ENCODE measurements around the gene RBM33. TPM values are rescaled to one million over a fixed set of nuclear protein-coding genes. Genes with fewer than 3 reads are reported as not detected.

The RBM33 gene
- polyA plus RNA-seq, 4 donors = 20.4 to 47.6 (median 36.8) TPM

- DNase-seq (ENCODE audit: low read depth in 4 of 4, low spot score in 2 of 4) = no peak
Observed at GRCh38 chr7:155803418-155804376, 159.2 kb downstream of the RBM33 start.

DNA sequence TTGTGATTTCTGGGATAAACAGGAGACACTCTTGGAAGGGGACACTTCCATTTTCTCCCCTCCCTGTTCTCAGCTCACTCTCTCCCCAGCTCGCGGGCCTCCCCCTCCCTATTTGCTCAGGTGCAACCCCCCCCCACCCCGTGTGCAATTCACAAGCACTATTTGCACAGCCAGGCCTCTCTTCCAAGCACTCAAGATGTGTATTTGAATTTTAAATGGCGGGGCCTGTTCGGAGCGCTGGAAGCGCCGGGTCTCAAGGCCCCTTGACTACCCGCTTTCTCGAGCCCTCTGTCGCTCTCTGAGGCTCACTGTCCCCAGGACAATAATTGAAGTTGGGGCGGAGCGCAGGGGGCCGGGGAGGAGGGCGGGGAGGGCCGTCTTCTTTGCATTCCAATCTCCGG lies 160.0 kb downstream of the RBM33 start:
- no peak for DNase-seq (ENCODE audit: low read depth in 4 of 4, low spot score in 2 of 4)

DNA sequence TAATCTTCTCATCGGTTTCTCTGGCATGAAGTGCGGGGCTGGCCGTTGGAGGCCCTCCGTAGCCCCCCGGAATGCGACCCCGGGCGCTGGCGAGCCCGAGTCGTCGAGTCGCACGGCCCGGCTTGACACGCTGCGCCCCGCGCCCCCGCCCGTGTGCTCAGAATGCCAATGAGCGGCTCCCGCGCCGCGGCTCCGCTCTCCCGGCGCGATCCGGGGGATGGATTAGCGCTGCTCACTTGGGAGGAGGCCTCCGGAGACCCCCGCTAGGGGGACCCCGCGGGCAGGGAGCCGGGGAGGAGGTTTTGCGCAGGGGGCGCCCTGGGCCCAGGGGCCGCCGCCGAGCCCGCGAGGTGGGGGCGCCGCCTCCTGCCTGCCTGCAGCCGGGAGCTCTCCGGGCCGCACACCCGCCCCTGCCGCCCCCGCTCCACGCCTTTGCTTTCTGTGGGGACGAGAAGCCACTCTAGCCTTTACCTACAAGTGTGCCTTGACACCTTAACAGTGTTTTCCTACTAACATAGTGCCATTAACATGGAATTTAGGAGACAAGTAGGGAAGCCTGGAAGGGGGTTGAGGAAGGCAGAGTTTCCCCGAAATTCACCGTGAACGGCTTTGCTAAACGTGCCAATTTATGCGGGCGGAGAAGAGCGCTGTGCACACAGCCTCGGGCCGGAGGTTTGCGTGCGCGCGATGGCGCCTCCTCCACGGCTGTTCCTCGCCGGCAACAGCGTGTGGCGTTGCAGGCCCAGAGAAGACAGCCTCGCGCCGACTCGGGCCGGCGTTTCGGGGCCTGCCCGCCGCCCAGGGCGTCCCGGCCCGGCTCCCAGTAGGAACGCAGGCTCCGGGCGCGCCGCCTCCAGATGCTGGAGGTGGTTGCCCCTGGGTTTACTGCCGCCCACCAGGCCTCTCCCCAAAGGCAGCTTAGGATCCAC lies 160.7 kb downstream of the RBM33 start:
- DNase-seq (ENCODE audit: low read depth in 4 of 4, low spot score in 2 of 4) = no peak

GRCh38 chr7:155805826-155806095 lies 161.3 kb downstream of the RBM33 start:
- DNase-seq (ENCODE audit: low read depth in 4 of 4, low spot score in 2 of 4) = no peak

GRCh38 chr7:155806096-155806871 lies 161.8 kb downstream of the RBM33 start:
- DNase-seq (ENCODE audit: low read depth in 4 of 4, low spot score in 2 of 4) = no peak

DNA sequence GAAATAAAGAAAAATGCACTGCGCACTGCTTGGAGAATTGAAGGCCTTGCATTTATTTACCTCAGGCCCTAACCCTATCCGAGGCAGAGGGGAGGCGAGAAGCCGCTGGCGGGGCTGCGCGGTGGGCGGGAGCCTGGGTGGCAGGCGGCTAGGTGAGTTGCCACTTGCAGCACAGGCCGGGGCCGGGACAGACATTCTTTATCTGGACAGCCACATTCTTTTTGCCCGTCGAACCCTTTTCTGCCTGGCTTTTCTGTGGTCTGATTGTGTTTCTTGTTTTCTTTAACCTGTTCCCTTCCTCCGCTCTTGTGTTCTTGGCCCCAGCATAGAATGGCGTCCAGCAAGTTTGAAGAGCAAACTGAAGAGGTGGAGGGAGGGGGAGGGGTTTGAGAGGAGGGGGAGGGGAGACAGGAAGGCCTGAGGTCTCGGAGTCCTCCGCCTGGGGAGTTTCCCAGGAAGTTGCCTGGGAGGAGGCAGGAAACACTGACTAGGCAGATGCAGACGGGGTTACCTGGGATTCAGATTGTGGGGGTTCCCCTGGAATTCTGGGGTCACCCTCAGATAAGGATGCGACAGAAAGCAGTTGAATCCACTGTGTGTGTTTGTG lies 162.7 kb downstream of the RBM33 start:
- DNase-seq (ENCODE audit: low read depth in 4 of 4, low spot score in 2 of 4) = no peak

- no peak for DNase-seq (ENCODE audit: low read depth in 4 of 4, low spot score in 2 of 4)
Observed at GRCh38 chr7:155807789-155808548, 163.5 kb downstream of the RBM33 start.

GRCh38 chr7:155808549-155809331 lies 164.3 kb downstream of the RBM33 start:
- no peak for DNase-seq (ENCODE audit: low read depth in 4 of 4, low spot score in 2 of 4)

GRCh38 chr7:155809332-155809946 lies 165.0 kb downstream of the RBM33 start:
- no peak for DNase-seq (ENCODE audit: low read depth in 4 of 4, low spot score in 2 of 4)

DNA sequence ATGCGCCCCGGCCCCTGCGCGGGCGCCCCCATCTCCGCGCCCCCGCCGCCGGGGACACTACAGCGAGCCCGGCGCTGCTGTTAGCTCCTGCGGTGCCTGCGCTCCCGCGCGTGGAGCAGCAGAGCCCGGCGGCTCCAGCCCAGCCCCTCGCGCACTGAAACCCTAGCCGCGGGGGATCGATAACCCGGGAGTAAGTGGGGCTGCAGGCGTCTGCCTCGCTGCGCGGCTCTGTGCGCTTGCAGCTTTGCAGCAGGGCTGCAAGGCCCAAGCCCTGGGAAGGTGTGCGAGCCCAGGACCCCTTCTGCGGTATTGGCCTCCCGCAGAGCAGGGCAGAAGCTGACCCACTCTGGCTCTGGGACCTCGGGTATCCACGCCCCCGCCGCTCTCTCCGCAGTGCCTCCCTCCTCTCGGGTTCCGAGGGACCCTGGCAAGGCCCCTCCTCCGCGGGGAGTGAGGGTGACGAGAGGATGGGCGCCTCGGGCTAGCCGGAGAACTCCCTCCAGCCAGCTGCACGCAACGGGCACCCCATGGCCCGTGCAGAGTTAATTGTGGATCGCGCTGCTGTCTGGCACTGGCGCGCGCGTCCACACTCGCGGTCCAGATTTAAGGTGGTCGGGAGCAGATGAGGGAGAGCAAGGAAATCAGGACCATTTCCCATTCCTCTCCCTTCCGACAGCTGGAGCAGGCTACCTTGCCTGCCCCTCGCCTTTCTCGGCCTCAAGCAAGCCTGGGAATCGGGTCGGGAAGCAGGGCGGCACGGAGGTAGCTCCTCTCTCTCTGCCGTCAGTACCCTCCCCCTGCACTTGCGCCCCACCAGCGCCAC lies 165.7 kb downstream of the RBM33 start:
- no peak for DNase-seq (ENCODE audit: low read depth in 4 of 4, low spot score in 2 of 4)

DNA sequence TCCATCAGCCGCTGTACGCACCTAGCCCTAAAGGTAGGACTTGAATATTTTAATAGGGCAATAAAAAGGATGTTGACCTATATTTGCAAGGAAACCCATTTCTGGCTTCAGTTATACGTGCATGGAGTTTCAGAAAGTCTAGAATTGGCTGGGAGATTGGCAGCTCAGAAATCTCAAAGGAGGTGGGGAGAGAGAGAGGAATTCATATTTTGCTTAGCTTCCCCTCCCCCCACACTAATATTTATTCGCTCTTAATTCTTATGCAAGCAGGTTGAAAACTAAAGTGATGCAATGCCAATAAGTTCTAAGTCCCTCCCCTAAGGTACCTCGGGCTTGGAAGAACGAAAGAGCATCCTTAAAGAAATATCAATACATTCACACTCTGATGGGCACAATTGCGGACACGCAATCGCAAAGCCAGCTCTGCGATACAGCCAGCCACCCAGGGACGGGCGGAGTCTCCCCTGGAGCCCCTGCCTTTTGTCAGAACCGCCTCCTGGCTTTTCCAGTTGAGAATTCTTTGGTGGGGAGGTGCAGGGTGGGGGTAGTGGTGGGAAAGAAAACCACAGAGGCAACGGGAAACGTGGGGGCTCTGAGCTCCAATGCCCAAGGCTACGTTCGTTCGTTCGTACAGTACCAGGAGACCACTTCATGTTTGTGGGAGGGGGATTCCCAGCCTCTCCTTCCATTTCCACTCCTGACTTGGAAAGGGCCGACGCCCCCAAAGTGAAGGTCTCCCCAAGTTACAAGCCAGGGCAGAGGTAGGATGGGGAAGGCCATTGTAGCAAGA lies 166.5 kb downstream of the RBM33 start:
- no peak for DNase-seq (ENCODE audit: low read depth in 4 of 4, low spot score in 2 of 4)

DNA sequence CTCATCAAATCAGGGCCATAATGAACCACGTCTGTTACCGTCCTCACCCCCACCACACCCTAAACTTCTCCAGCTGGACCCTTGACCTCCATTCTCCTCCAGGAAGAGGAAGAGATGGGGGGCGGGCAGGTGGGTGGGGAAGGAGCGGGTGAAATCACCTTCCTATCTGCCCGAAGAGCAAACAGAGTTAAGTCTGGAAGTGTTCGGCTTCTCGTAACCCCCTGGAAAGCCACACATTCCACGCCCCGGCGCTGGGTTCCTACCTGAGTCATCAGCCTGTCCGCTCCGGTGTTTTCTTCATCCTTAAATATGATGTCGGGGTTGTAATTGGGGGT lies 167.1 kb downstream of the RBM33 start:
- no peak for DNase-seq (ENCODE audit: low read depth in 4 of 4, low spot score in 2 of 4)

GRCh38 chr7:155811895-155812761 lies 167.7 kb downstream of the RBM33 start, which contains the start of gene SHH:
Gene SHH (minus strand): TSS chr7:155812463. CDS start chr7:155812122, 341 bp downstream.
- DNase-seq (ENCODE audit: low read depth in 4 of 4, low spot score in 2 of 4) = no peak

- no peak for DNase-seq (ENCODE audit: low read depth in 4 of 4, low spot score in 2 of 4)
Observed at GRCh38 chr7:155813125-155813524, 168.7 kb downstream of the RBM33 start.

GRCh38 chr7:155813546-155814315 lies 169.3 kb downstream of the RBM33 start:
- DNase-seq (ENCODE audit: low read depth in 4 of 4, low spot score in 2 of 4) = no peak
